Measurements from ENCODE around the gene ZSCAN2. TPM values are rescaled to one million over a fixed set of nuclear protein-coding genes. Genes with fewer than 3 reads are reported as not detected.
"Not testable (repeated sequence)": the region's sequence is repeated elsewhere in the genome, so short reads cannot be mapped to it uniquely, and the experiment has no call there.

ZSCAN2 gene
- total RNA-seq, 1 experiment from 2014 or later, result 17.4 TPM

- in situ Hi-C loops (cut with HindIII; ENCODE audit: low pct_unique_long_range_greater_than_20kb, low sequenced_read_pairs), result no loop called here
- DNase-seq (ENCODE audit: low read depth, low spot score), result no peak
Observed at GRCh38 chr15:84624359-84624758, 23.6 kb downstream of the ZSCAN2 start.

GRCh38 chr15:84625123-84625522, 24.3 kb downstream of the ZSCAN2 start:
- in situ Hi-C loops (cut with HindIII; ENCODE audit: low pct_unique_long_range_greater_than_20kb, low sequenced_read_pairs), result no loop called here
- DNase-seq (ENCODE audit: low read depth, low spot score), result no peak

- in situ Hi-C loops (cut with HindIII; ENCODE audit: low pct_unique_long_range_greater_than_20kb, low sequenced_read_pairs), result no loop called here
Observed at GRCh38 chr15:84629033-84629432, 28.2 kb downstream of the ZSCAN2 start.

GRCh38 chr15:84631706-84632272, 31.0 kb downstream of the ZSCAN2 start:
- in situ Hi-C loops (cut with HindIII; ENCODE audit: low pct_unique_long_range_greater_than_20kb, low sequenced_read_pairs), result no loop called here
- DNase-seq (ENCODE audit: low read depth, low spot score), result no peak

More at GRCh38 chr15:84629033-84629432, 28.2 kb downstream of the ZSCAN2 start:
- DNase-seq (ENCODE audit: low read depth, low spot score), result no peak

GRCh38 chr15:84633311-84634227, 32.8 kb downstream of the ZSCAN2 start:
- DNase-seq (ENCODE audit: low read depth, low spot score), result peak; percentile 11
- in situ Hi-C loops (cut with HindIII; ENCODE audit: low pct_unique_long_range_greater_than_20kb, low sequenced_read_pairs), result no loop called here

GRCh38 chr15:84634228-84634837, 33.5 kb downstream of the ZSCAN2 start:
- in situ Hi-C loops (cut with HindIII; ENCODE audit: low pct_unique_long_range_greater_than_20kb, low sequenced_read_pairs), result no loop called here
- DNase-seq (ENCODE audit: low read depth, low spot score), result no peak

- peak; percentile 50 for DNase-seq (ENCODE audit: low read depth, low spot score)
- in situ Hi-C loops (cut with HindIII; ENCODE audit: low pct_unique_long_range_greater_than_20kb, low sequenced_read_pairs), result no loop called here
Observed at GRCh38 chr15:84638103-84638502, 37.3 kb downstream of the ZSCAN2 start.

- in situ Hi-C loops (cut with HindIII; ENCODE audit: low pct_unique_long_range_greater_than_20kb, low sequenced_read_pairs); DNase-seq (ENCODE audit: low read depth, low spot score): not testable (repeated sequence)
Observed at GRCh38 chr15:84641871-84642270, 41.1 kb downstream of the ZSCAN2 start.

- in situ Hi-C loops (cut with HindIII; ENCODE audit: low pct_unique_long_range_greater_than_20kb, low sequenced_read_pairs); DNase-seq (ENCODE audit: low read depth, low spot score): not testable (repeated sequence)
Observed at GRCh38 chr15:84642640-84643039, 41.8 kb downstream of the ZSCAN2 start.

- DNase-seq (ENCODE audit: low read depth, low spot score), result no peak
- in situ Hi-C loops (cut with HindIII; ENCODE audit: low pct_unique_long_range_greater_than_20kb, low sequenced_read_pairs), result no loop called here
Observed at GRCh38 chr15:84643838-84644237, 43.0 kb downstream of the ZSCAN2 start.

- in situ Hi-C loops (cut with HindIII; ENCODE audit: low pct_unique_long_range_greater_than_20kb, low sequenced_read_pairs), result no loop called here
- no peak for DNase-seq (ENCODE audit: low read depth, low spot score)
Observed at GRCh38 chr15:84645496-84645895, 44.7 kb downstream of the ZSCAN2 start.

- no peak for DNase-seq (ENCODE audit: low read depth, low spot score)
- in situ Hi-C loops (cut with HindIII; ENCODE audit: low pct_unique_long_range_greater_than_20kb, low sequenced_read_pairs), result no loop called here
Observed at GRCh38 chr15:84645997-84646396, 45.2 kb downstream of the ZSCAN2 start.

GRCh38 chr15:84647726-84648125, 46.9 kb downstream of the ZSCAN2 start:
- no peak for DNase-seq (ENCODE audit: low read depth, low spot score)
- in situ Hi-C loops (cut with HindIII; ENCODE audit: low pct_unique_long_range_greater_than_20kb, low sequenced_read_pairs), result no loop called here

- in situ Hi-C loops (cut with HindIII; ENCODE audit: low pct_unique_long_range_greater_than_20kb, low sequenced_read_pairs), result no loop called here
- no peak for DNase-seq (ENCODE audit: low read depth, low spot score)
Observed at GRCh38 chr15:84648539-84648938, 47.7 kb downstream of the ZSCAN2 start.

- in situ Hi-C loops (cut with HindIII; ENCODE audit: low pct_unique_long_range_greater_than_20kb, low sequenced_read_pairs), result no loop called here
- DNase-seq (ENCODE audit: low read depth, low spot score), result no peak
Observed at GRCh38 chr15:84649706-84650105, 48.9 kb downstream of the ZSCAN2 start.

- in situ Hi-C loops (cut with HindIII; ENCODE audit: low pct_unique_long_range_greater_than_20kb, low sequenced_read_pairs), result no loop called here
- peak; percentile 7 for DNase-seq (ENCODE audit: low read depth, low spot score)
Observed at GRCh38 chr15:84653584-84653909, 52.7 kb downstream of the ZSCAN2 start.

- in situ Hi-C loops (cut with HindIII; ENCODE audit: low pct_unique_long_range_greater_than_20kb, low sequenced_read_pairs), result no loop called here
Observed at GRCh38 chr15:84653910-84654688, 53.3 kb downstream of the ZSCAN2 start, which contains the start of gene WDR73. TSS of gene WDR73 (minus strand) at chr15:84654283. CDS start at chr15:84654274, 9 bp downstream.

More at GRCh38 chr15:84653910-84654688, 53.3 kb downstream of the ZSCAN2 start, which contains the start of gene WDR73:
- DNase-seq (ENCODE audit: low read depth, low spot score), result peak; percentile 93
